ENCODE data around the gene RMDN3. TPM values are rescaled to one million over a fixed set of nuclear protein-coding genes. Genes with fewer than 3 reads are reported as not detected.

RMDN3 gene
- total and polyA plus RNA-seq, 2 experiments from 2014 or later = 26.0 to 46.8 TPM

GRCh38 chr15:40770147-40770721, 15.2 kb upstream of the RMDN3 start:
- no peak overlapping the region for H2AFZ ChIP-seq
- no peak for DNase-seq (ENCODE audit: low spot score)
- no peaks in the 10 kb centered on the region for H3K79me2 ChIP-seq
- no peaks in the 10 kb centered on the region for H3K27me3 ChIP-seq
- H3K27ac ChIP-seq = peak overlapping the region; percentile 81
- no peaks in the 10 kb centered on the region for H4K20me1 ChIP-seq (ENCODE audit: insufficient read depth, poor library complexity, severe bottlenecking)
- H3K9me2 ChIP-seq (replicated peaks; ENCODE audit: insufficient read depth) = no peaks in the 10 kb centered on the region
- no peaks in the 10 kb centered on the region for H3K36me3 ChIP-seq (replicated peaks; ENCODE audit: insufficient read depth, low read depth)
- TF ChIP-seq EZH2 (IDR thresholded peaks at IDR 0.05; ENCODE audit: borderline replicate concordance) (no peak), CTCF (IDR thresholded peaks at IDR 0.05; ENCODE audit: poor library complexity) (no peak), EZH2phosphoT487 (IDR thresholded peaks at IDR 0.05; ENCODE audit: low read depth, severe bottlenecking, unreplicated experiment) (no peak)
- no peaks in the 10 kb centered on the region for H3K9me3 ChIP-seq (ENCODE audit: low read depth)
- H3K4me3 ChIP-seq = no peak overlapping the region
- peaks cover 24% of the 10 kb centered on the region for H3K4me1 ChIP-seq (ENCODE audit: insufficient read depth)
- H3K4me2 ChIP-seq = no peak overlapping the region
- WGBS (ENCODE audit: low lambda C conversion rate, missing lambda C conversion rate) = 90% methylated on average over 17 of the region's 17 CpGs

GRCh38 chr15:40769274-40770146, 14.5 kb upstream of the RMDN3 start, which contains the start of gene C15orf62:
Gene C15orf62 (plus strand): TSS chr15:40769980. CDS start chr15:40770496, 516 bp downstream.
- Histone ChIP-seq H3K27ac (peak within 1 kb of the TSS; percentile 81), H3K79me2 (no peaks in the 10 kb centered on the region), H3K4me1 (ENCODE audit: insufficient read depth) (peaks cover 31% of the 10 kb centered on the region), H3K4me3 (no peak within 1 kb of the TSS), H3K36me3 (replicated peaks; ENCODE audit: insufficient read depth, low read depth) (no peaks in the 10 kb centered on the region), H3K4me2 (no peak within 1 kb of the TSS), H4K20me1 (ENCODE audit: insufficient read depth, poor library complexity, severe bottlenecking) (no peaks in the 10 kb centered on the region), H3K9me2 (replicated peaks; ENCODE audit: insufficient read depth) (no peaks in the 10 kb centered on the region), H3K27me3 (no peaks in the 10 kb centered on the region), H2AFZ (no peak within 1 kb of the TSS), H3K9me3 (ENCODE audit: low read depth) (no peaks in the 10 kb centered on the region)
- DNase-seq (ENCODE audit: low spot score) = peak; percentile 72
- TF ChIP-seq CTCF (IDR thresholded peaks at IDR 0.05; ENCODE audit: poor library complexity) (no peak), EZH2phosphoT487 (IDR thresholded peaks at IDR 0.05; ENCODE audit: low read depth, severe bottlenecking, unreplicated experiment) (no peak), EZH2 (IDR thresholded peaks at IDR 0.05; ENCODE audit: borderline replicate concordance) (no peak)
- 79% methylated on average over 28 of the region's 28 CpGs for WGBS (ENCODE audit: low lambda C conversion rate, missing lambda C conversion rate)

- Histone ChIP-seq H3K4me3 (no peak overlapping the region), H3K36me3 (replicated peaks; ENCODE audit: insufficient read depth, low read depth) (no peaks in the 10 kb centered on the region), H3K27me3 (no peaks in the 10 kb centered on the region), H4K20me1 (ENCODE audit: insufficient read depth, poor library complexity, severe bottlenecking) (no peaks in the 10 kb centered on the region), H2AFZ (no peak overlapping the region), H3K9me2 (replicated peaks; ENCODE audit: insufficient read depth) (no peaks in the 10 kb centered on the region), H3K4me1 (ENCODE audit: insufficient read depth) (peaks cover 32% of the 10 kb centered on the region), H3K79me2 (no peaks in the 10 kb centered on the region), H3K27ac (peak overlapping the region; percentile 75), H3K4me2 (no peak overlapping the region), H3K9me3 (ENCODE audit: low read depth) (no peaks in the 10 kb centered on the region)
- 93% methylated on average over 21 of the region's 21 CpGs for WGBS (ENCODE audit: low lambda C conversion rate, missing lambda C conversion rate)
- TF ChIP-seq CTCF (IDR thresholded peaks at IDR 0.05; ENCODE audit: poor library complexity) (no peak), EZH2phosphoT487 (IDR thresholded peaks at IDR 0.05; ENCODE audit: low read depth, severe bottlenecking, unreplicated experiment) (no peak)
- no peak for DNase-seq (ENCODE audit: low spot score)
These were observed 13.6 kb upstream of the RMDN3 start for GRCh38 chr15:40768521-40769273.
